Right atrium auricular region (tissue), 2 donors: ENCODE results near the gene TMEM107. TPM values are rescaled to one million over a fixed set of nuclear protein-coding genes. Genes with fewer than 3 reads are reported as not detected.

Experiments used
- microRNA counts, 2 donors: library from miRNA; unstranded; fragments of <30 nt; microRNA quantifications; one replicate each; lab custom pipeline; 2016 to 2017
- microRNA-seq, 2 donors: library from miRNA; unstranded; fragments of <30 nt; microRNA quantifications; one replicate each; pipeline ENCODE4, GENCODE V29; 2016 to 2017; ENCODE audit warnings: borderline number of aligned reads in 2 of 2, borderline replicate concordance in 1 of 2
- total RNA-seq, 2 donors: library from RNA; depleted of rRNA; stranded (reverse); fragments of >200 nt; gene quantifications; one replicate each; pipeline ENCODE4 v1.1.0, GENCODE V29; 2016

Gene TMEM107
- total RNA-seq, 2 donors from 2014 or later: 7.3 to 11.0 TPM

MicroRNAs within 50 kb of the gene (microRNA counts, 767-probe panel; counts per million panel counts)
- 0 to 961 counts per million in 2 donors for microRNA hsa-miR-4521 (lab: Ali Mortazavi, UCI)

Small RNA genes within 50 kb of the gene (microRNA-seq; reads per million reads assigned to microRNA genes)
- gene MIR4521: 2.8 to 5.0 reads per million in 2 donors
- 0 to 1.4 reads per million in 2 donors for gene MIR6883

Other genes starting within 250 kb of the TMEM107 start
- under 1 TPM in 1 of 2 donors, not detected in 1; 0.39 TPM for gene KCNAB3, start 246.5 kb downstream of the TMEM107 start, total RNA-seq
- 10 to 100 TPM; 52.4 to 68.2 TPM for gene TRAPPC1, start 244.4 kb downstream of the TMEM107 start, total RNA-seq
- 1 to 10 TPM; 4.6 to 8.3 TPM for gene CNTROB, start 244.2 kb downstream of the TMEM107 start, total RNA-seq
- not detected for gene GUCY2D, start 173.8 kb downstream of the TMEM107 start, total RNA-seq
- gene ALOX15B, start 137.3 kb downstream of the TMEM107 start, total RNA-seq: 1 to 10 TPM; 1.2 to 1.8 TPM
- gene ALOX12B, start 88.7 kb downstream of the TMEM107 start, total RNA-seq: under 1 TPM in 1 of 2 donors, not detected in 1; 0.43 TPM
- under 1 TPM in 1 of 2 donors, not detected in 1; 0.20 TPM for gene ALOXE3, start 57.9 kb downstream of the TMEM107 start, total RNA-seq
- not detected for gene HES7, start 52.3 kb downstream of the TMEM107 start, total RNA-seq
- gene PER1, start 24.0 kb downstream of the TMEM107 start, total RNA-seq: 10 to 100 TPM; 59.4 to 75.0 TPM
- 10 to 100 TPM; 27.4 to 39.7 TPM for gene VAMP2, start 13.4 kb downstream of the TMEM107 start, total RNA-seq
- 10 to 100 TPM; 10.2 to 10.8 TPM for gene BORCS6, start 13.8 kb upstream of the TMEM107 start, total RNA-seq
- 1 to 10 TPM in 1 of 2 donors, not detected in 1; 1.8 TPM for gene AURKB, start 34.2 kb upstream of the TMEM107 start, total RNA-seq
- gene CTC1, start 71.7 kb upstream of the TMEM107 start, total RNA-seq: 1 to 10 TPM; 4.2 to 8.6 TPM
- gene PFAS, start 72.9 kb upstream of the TMEM107 start, total RNA-seq: 1 to 10 TPM; 4.4 to 5.3 TPM
- 10 to 100 TPM; 24.1 to 29.9 TPM for gene RANGRF, start 112.3 kb upstream of the TMEM107 start, total RNA-seq
- 1 to 10 TPM; 1.2 to 1.6 TPM for gene SLC25A35, start 119.0 kb upstream of the TMEM107 start, total RNA-seq
- 10 to 100 TPM in 1 of 2 donors, 1 to 10 TPM in 1; 5.9 to 18.7 TPM for gene ARHGEF15, start 133.9 kb upstream of the TMEM107 start, total RNA-seq
- gene ODF4, start 163.5 kb upstream of the TMEM107 start, total RNA-seq: not detected
- 1,000 to 10,000 TPM; 1,618 to 2,343 TPM for gene RPL26, start 206.8 kb upstream of the TMEM107 start, total RNA-seq
- gene RNF222, start 221.4 kb upstream of the TMEM107 start, total RNA-seq: not detected